ENCODE results near the gene TAC1. TPM values are rescaled to one million over a fixed set of nuclear protein-coding genes. Genes with fewer than 3 reads are reported as not detected.

The TAC1 gene, protein sequence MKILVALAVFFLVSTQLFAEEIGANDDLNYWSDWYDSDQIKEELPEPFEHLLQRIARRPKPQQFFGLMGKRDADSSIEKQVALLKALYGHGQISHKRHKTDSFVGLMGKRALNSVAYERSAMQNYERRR
- total RNA-seq, result not detected in 2 replicates

GRCh38 chr7:97731736-97732564 is at the start of gene TAC1:
Gene TAC1, plus strand, starts transcription at chr7:97732086. Its CDS starts 527 bp downstream, at chr7:97732613.

Other genes with a start within 250 kb of the TAC1 start
- gene ASNS, start 140.3 kb downstream of the TAC1 start, total RNA-seq, result 40.2 and 124 TPM in 2 replicates

All from placental pericyte (primary cell).